ENCODE results near the gene SERTM1. TPM values are rescaled to one million over a fixed set of nuclear protein-coding genes. Genes with fewer than 3 reads are reported as not detected.
A peak's percentile ranks its signal among the peaks of the same experiment; 100 is the strongest.

SERTM1 gene
- total RNA-seq, 1 donor from 2014 or later: not detected

DNA sequence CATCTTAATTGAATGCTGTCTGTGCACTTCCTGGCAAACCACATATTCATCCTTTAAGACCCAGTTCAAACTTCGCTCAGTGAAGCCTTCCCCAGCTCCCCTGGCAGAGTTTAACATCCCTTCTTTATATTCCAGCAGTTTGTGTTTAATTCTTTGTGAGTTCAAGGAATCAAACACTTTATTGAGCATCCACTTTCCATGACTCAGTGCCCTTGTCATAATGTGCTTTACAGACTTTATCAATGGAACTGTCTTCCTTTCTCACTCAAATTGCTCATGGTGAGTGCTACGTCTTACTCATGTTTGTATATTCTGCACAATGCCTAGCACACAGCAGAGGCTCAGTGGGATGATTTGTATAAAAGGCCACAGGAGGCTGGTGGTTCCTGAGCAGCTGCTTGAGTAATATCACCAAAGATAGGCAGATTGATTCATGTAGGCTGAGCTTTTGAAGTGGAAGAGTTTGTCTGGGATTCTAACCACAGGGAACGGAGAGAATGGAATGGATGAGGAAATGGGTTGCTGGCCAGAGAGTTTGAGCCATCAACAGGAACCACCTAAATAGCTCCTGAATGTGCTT, 44.2 kb downstream of the SERTM1 start:
- TF ChIP-seq, protein P1, sequence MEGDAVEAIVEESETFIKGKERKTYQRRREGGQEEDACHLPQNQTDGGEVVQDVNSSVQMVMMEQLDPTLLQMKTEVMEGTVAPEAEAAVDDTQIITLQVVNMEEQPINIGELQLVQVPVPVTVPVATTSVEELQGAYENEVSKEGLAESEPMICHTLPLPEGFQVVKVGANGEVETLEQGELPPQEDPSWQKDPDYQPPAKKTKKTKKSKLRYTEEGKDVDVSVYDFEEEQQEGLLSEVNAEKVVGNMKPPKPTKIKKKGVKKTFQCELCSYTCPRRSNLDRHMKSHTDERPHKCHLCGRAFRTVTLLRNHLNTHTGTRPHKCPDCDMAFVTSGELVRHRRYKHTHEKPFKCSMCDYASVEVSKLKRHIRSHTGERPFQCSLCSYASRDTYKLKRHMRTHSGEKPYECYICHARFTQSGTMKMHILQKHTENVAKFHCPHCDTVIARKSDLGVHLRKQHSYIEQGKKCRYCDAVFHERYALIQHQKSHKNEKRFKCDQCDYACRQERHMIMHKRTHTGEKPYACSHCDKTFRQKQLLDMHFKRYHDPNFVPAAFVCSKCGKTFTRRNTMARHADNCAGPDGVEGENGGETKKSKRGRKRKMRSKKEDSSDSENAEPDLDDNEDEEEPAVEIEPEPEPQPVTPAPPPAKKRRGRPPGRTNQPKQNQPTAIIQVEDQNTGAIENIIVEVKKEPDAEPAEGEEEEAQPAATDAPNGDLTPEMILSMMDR (conservative IDR thresholded peaks at IDR 0.05; ENCODE audit: low read depth, low read length): no peak
- H3K4me3 ChIP-seq (ENCODE audit: low read depth, low read length): no peak overlapping the region
- DNase-seq (ENCODE audit: low read depth): no peak

DNA sequence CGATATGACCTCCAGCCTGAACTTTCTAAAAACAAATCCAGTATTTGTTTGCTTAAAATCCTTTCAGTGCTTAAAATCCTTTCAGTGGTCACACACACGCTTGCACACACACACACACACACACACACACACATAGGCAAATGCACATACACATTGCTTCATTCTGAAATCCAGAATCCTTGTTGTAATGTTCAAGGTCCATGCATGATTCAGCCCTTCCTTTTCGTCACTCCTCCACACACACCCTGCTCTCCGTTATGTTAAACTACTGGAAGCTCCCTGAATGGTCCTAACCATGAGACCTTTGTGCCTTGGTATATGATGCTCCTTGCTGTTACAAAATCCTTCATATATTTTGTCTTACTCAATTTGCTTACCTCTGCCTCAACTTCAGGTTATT, 44.9 kb downstream of the SERTM1 start:
- no peak for DNase-seq (ENCODE audit: low read depth)
- TF ChIP-seq, protein P1 (conservative IDR thresholded peaks at IDR 0.05; ENCODE audit: low read depth, low read length): no peak
- no peak overlapping the region for H3K4me3 ChIP-seq (ENCODE audit: low read depth, low read length)

DNA sequence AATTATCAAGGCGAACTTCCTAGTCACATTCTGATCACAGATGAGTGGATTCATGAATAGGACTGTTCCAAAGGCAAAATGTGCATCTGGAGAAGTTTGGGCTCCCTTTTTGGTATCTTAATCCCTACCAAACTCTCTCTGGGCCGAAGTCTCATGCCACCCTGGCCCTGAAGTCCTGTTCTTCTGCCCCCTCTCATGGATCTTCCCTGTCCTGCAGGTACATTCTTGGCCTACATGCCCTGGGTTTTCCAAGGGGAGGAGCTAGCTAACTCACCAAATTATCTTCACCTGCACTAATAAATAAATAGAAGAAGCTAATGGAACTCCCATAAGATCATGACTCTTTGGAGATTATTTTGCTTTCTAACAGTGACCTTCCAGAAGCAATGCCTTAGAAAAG, 50.3 kb downstream of the SERTM1 start:
- no peak overlapping the region for H3K4me3 ChIP-seq (ENCODE audit: low read depth, low read length)
- TF ChIP-seq, protein P1 (conservative IDR thresholded peaks at IDR 0.05; ENCODE audit: low read depth, low read length): no peak
- no peak for DNase-seq (ENCODE audit: low read depth)

DNA sequence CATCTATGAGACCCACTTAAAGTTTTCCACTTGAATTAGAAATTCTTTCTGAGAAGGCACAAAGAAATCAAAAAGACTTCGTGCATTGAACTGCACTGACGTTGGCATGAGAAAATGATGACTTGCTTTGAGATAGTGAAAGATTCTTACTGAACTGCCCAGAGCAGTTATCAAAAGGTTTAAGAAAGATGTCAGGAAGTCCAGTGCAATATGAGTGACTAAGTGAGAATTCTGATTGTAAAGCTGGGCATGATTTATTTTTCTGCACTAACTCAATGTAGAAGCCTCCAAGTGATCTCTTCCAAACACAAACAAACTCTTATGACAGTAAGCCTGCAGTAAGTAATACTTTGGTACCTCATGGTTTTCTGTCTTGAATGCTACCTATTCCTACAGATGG, 52.1 kb downstream of the SERTM1 start:
- no peak for DNase-seq (ENCODE audit: low read depth)
- TF ChIP-seq, protein P1 (conservative IDR thresholded peaks at IDR 0.05; ENCODE audit: low read depth, low read length): no peak
- no peak overlapping the region for H3K4me3 ChIP-seq (ENCODE audit: low read depth, low read length)

DNA sequence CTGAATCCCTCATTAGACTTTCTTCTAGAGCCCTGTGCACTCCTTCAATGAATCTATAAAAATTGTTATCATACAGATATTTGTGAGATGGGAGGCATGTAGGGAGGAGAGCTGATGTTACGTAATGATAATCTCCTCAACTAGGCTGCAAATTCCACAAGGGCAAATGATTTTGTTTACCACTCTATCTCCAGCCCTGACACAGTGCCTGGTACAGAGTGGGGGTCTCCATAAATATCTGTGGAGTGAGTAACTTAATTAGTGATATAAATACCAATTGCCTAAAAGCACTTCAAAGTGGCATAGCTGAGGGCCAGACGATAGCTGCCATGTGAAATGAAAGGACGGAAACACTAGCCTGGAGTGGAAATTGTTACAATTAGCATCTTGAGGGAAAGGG, 54.2 kb downstream of the SERTM1 start:
- no peak for DNase-seq (ENCODE audit: low read depth)
- TF ChIP-seq, protein P1 (conservative IDR thresholded peaks at IDR 0.05; ENCODE audit: low read depth, low read length): no peak
- H3K4me3 ChIP-seq (ENCODE audit: low read depth, low read length): no peak overlapping the region

DNA sequence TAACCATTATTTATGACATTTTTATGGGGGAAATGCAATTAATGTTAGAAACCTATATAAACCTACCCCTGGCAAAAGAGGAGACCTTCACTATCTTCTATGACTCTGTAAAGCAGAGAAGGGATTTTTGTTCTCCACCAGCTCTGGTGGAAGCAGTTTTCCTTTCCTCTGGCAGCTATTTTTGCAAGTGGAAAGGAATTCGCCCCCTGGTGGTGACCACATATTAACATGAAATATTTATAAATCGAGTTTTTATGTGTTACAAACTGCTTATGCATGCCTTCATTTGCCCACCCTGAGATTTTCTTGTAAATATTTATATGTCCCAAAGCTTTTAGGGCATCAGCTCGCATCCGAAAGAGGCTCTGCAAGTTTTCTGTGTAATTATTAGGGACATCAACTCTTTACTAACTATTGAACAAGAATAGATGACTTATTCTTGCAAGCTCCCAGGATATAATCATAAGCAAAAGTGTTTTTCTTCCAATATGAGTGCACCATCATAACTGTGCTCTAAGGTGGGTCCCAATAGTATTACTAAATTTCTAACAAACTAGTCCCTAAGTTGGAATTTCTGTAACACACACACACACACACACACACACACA, 62.4 kb downstream of the SERTM1 start:
- no peak overlapping the region for H3K4me3 ChIP-seq (ENCODE audit: low read depth, low read length)
- DNase-seq (ENCODE audit: low read depth): no peak
- TF ChIP-seq, protein P1 (conservative IDR thresholded peaks at IDR 0.05; ENCODE audit: low read depth, low read length): peak; percentile 71

DNA sequence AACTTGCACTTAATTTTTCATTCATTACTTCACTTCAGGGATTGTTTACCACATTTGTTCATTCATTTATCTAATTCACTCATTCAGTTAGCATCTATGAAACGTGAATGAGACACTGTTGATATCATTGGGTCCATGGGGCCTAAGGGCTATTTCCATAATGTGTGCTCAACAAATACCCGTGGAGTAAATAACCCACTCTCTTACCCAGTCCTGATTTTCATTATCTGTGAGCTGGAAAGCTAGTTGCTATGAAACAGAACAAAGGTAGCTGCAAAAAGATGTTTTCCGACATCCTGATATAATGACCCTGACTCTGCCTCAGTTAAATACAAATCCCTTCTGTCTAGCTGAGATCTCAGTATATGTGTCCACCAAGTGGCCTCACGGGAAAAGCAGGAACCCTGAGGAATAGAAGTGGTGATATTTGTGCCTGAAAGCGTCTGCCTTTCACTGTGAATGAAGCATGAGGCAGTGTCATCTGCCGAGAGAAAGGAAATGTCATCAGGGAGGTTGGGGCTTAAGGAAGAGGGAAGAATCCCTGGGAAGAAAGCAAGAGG, 63.8 kb downstream of the SERTM1 start:
- TF ChIP-seq, protein P1 (conservative IDR thresholded peaks at IDR 0.05; ENCODE audit: low read depth, low read length): no peak
- no peak overlapping the region for H3K4me3 ChIP-seq (ENCODE audit: low read depth, low read length)
- DNase-seq (ENCODE audit: low read depth): no peak

All from epithelial cell of proximal tubule (primary cell).